ENCODE measurements around the gene MYH6. TPM values are rescaled to one million over a fixed set of nuclear protein-coding genes. Genes with fewer than 3 reads are reported as not detected.
"Not testable (repeated sequence)": the region's sequence is repeated elsewhere in the genome, so short reads cannot be mapped to it uniquely, and the experiment has no call there.

MYH6 gene
- total RNA-seq, 1 donor from 2014 or later = 4,258 TPM

- intact Hi-C loops (cut with micrococcal nuclease) = no loop called here
- no peak for DNase-seq
- ATAC-seq = peak; percentile 0
These were observed 9.9 kb upstream of the MYH6 start for GRCh38 chr14:23418021-23418420.

GRCh38 chr14:23417269-23417668 lies 9.2 kb upstream of the MYH6 start:
- intact Hi-C loops (cut with micrococcal nuclease) = not testable (repeated sequence)
- ATAC-seq = peak; percentile 2

GRCh38 chr14:23416801-23417200 lies 8.7 kb upstream of the MYH6 start:
- DNase-seq (no peak), ATAC-seq (peak; percentile 1)
- intact Hi-C loops (cut with micrococcal nuclease) = no loop called here

More at GRCh38 chr14:23417269-23417668, 9.2 kb upstream of the MYH6 start:
- not testable (repeated sequence) for DNase-seq

- no peak for DNase-seq
- intact Hi-C loops (cut with micrococcal nuclease) = no loop called here
- ATAC-seq = no peak
These were observed 8.0 kb upstream of the MYH6 start for GRCh38 chr14:23415821-23416778.

- intact Hi-C loops (cut with micrococcal nuclease) = no loop called here
- ATAC-seq (no peak), DNase-seq (no peak)
These were observed 7.1 kb upstream of the MYH6 start for GRCh38 chr14:23414906-23415820.

GRCh38 chr14:23414254-23414653 lies 6.2 kb upstream of the MYH6 start:
- DNase-seq (no peak), ATAC-seq (no peak)
- intact Hi-C loops (cut with micrococcal nuclease) = no loop called here

- intact Hi-C loops (cut with micrococcal nuclease) = no loop called here
- DNase-seq = no peak
- ATAC-seq = no peak
These were observed 5.6 kb upstream of the MYH6 start for GRCh38 chr14:23413681-23414080.

- intact Hi-C loops (cut with micrococcal nuclease) = no loop called here
- DNase-seq (no peak), ATAC-seq (peak; percentile 1)
These were observed 3.8 kb upstream of the MYH6 start for GRCh38 chr14:23411563-23412525.

GRCh38 chr14:23409966-23410635 lies 2.0 kb upstream of the MYH6 start:
- DNase-seq (peak; percentile 85), ATAC-seq (peak; percentile 40)
- intact Hi-C loops (cut with micrococcal nuclease) = no loop called here

- peak; percentile 34 for ATAC-seq
- DNase-seq = peak; percentile 73
- intact Hi-C loops (cut with micrococcal nuclease) = no loop called here
These were observed 1.4 kb upstream of the MYH6 start for GRCh38 chr14:23409475-23409874.

GRCh38 chr14:23408307-23408630 lies 196 bp upstream of the MYH6 start:
- peak; percentile 64 for DNase-seq
- ATAC-seq = peak; percentile 9
- intact Hi-C loops (cut with micrococcal nuclease) = no loop called here

GRCh38 chr14:23406725-23407355 lies 1.2 kb downstream of the MYH6 start:
- no peak for DNase-seq
- intact Hi-C loops (cut with micrococcal nuclease) = no loop called here
- ATAC-seq = no peak

- no peak for ATAC-seq
- DNase-seq = no peak
- intact Hi-C loops (cut with micrococcal nuclease) = no loop called here
These were observed 1.8 kb downstream of the MYH6 start for GRCh38 chr14:23406244-23406643.

- ATAC-seq (no peak), DNase-seq (no peak)
- intact Hi-C loops (cut with micrococcal nuclease) = no loop called here
These were observed 2.5 kb downstream of the MYH6 start for GRCh38 chr14:23405516-23406025.

GRCh38 chr14:23405096-23405495 lies 3.0 kb downstream of the MYH6 start:
- intact Hi-C loops (cut with micrococcal nuclease) = no loop called here
- no peak for DNase-seq
- ATAC-seq = peak; percentile 0

GRCh38 chr14:23404331-23404900 lies 3.7 kb downstream of the MYH6 start:
- intact Hi-C loops (cut with micrococcal nuclease) = no loop called here
- DNase-seq = no peak
- ATAC-seq = no peak

- DNase-seq (no peak), ATAC-seq (no peak)
- intact Hi-C loops (cut with micrococcal nuclease) = no loop called here
These were observed 4.2 kb downstream of the MYH6 start for GRCh38 chr14:23403908-23404307.

GRCh38 chr14:23403139-23403438 lies 5.0 kb downstream of the MYH6 start:
- no peak for DNase-seq
- intact Hi-C loops (cut with micrococcal nuclease) = no loop called here
- ATAC-seq = no peak

All from left ventricle myocardium superior (tissue), 1 donor.